NCI-H526 (cell line): ENCODE measurements around the gene NTM.

ENCODE experiments used
- DNase-seq, 2 experiments: peaks; one replicate each; lab custom pipeline; 2025; lab: John Stamatoyannopoulos, UW

The NTM gene

GRCh38 chr11:132075447-132075846 is 705.0 kb downstream of the NTM start:
- DNase-seq = no peak

DNA sequence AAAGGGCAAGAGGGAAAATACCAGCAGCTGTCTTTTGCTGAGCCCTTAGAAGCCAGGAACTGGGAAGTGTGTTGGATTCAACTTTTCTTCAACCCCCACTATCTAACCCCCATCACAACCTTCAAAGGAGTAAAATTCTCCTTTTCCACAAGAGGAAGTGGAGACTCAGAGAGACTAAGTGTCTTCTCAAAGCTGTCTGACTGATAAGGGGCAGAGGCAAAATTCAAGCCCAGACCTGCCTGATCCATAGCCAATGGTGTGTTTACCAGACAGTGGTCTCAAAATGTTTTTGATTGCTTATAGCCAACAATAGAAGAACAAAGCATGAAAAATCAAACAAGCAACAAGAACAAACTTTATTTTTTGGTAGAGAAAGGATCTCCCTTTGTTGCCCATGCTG is 707.0 kb downstream of the NTM start:
- no peak for DNase-seq

DNA sequence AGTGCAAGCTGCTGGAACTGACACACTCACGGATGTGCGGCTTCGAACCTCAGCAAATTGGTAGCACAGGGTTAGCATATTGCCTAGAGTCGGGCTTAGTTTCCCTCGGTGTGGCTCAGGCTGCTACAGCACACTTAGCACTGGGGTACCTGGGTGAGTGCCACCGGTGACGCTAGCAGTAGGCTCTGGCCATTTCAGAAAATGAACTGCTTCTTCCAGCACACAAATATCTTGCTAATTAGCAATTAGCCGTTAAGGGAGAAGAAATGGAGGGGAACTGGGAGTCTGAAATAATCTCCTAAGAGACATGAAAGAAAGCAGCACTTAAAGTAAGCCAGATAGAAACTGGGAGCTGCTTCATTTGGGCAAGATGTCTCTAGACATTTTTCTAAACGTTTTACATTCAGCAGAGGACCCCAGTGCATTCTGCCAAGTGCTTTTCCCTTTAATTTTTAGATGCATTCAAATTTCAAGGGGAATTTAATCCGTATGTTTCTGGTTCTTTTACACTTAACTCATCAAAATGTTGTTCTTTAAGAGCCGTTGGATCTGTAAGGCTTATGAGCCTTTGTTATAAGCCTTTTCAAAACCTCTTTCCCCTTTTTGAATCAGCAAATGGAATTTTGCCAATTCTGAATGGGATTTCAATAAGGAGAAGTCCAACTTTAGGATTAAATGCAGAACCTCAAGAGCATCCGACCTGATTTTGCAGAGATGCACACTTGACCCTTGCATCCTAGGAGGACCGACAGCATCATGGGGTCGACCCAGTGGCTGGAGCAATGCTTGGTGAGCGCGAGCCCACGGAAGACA is 708.1 kb downstream of the NTM start:
- no peak for DNase-seq

- no peak for DNase-seq
Measured at GRCh38 chr11:132080127-132080526, 709.7 kb downstream of the NTM start.

DNA sequence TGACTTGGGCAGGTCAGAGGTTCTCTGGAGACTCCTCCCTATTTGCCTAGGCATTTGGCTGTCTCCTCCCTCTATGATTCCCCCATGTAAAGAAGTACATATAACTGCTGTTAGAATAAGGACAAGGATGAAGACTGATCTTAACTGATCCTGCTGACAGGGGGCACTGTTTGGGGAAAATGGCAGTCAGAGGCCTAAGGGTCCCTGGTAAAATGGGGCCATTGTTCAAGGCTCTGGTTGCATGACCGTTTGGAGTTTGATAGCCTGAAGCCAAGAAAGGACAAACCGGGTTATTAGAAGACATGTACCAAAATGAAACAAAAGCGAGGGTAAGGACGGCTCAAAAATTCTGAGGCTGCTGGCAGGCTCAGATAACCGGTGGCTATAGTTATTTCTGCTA is 712.2 kb downstream of the NTM start:
- no peak for DNase-seq

GRCh38 chr11:132084433-132084832 is 714.0 kb downstream of the NTM start:
- no peak for DNase-seq

GRCh38 chr11:132087148-132087547 is 716.7 kb downstream of the NTM start:
- DNase-seq = no peak

GRCh38 chr11:132088551-132088950 is 718.1 kb downstream of the NTM start:
- DNase-seq = no peak

DNA sequence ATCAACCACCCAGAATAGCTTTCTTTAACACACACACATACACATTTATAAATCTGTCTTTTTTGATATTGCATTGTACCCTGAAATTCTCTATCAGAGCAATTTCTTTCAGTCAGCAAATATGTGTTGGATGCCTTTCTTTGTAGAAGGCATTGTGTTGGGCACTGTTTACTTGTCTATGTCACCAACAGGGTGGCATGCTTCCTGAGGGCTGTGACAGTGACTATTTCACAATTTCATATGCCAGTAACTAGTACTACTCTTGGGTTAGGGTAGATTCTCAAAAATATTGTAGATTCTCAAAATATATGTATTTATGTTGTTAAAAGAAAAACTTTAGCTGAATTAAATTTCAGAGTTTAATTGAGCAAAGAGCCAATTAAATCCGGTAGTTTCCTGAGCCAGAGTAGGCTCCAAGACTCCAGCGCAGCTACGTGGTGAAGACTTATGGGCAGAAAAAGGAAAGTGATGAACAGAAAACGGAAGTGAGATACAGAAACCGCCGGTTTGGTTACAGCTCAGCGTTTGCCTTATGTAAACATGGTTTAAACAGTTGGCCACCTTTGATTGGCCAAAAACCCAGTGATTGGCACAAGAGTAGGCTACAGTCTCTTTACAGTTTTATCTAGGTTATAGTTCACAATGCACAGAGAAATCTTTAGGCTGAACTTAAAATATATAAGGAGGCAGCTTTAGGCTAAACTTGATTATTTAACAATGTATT is 723.3 kb downstream of the NTM start:
- no peak for DNase-seq

DNA sequence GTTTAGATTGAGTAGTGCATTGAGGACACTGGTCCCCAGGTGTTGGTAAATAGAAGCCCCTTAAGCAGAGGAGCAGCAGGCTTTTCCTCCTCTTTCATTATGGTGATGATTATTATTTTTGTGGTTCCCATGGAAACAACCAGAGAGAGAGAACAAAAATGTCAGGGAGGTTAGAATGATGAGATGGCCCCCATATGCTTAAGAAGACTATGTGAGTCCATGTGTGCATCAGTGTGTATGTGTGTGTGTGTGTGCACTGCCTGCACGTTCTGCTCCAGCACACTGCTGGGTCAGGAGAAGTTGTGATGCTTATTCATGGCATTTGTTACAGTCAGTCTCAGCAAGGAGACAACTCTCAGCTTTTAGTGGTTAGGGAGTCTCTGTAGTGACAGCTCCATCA is 724.2 kb downstream of the NTM start:
- no peak for DNase-seq

- no peak for DNase-seq
Measured at GRCh38 chr11:132095230-132096131, 725.1 kb downstream of the NTM start.

DNA sequence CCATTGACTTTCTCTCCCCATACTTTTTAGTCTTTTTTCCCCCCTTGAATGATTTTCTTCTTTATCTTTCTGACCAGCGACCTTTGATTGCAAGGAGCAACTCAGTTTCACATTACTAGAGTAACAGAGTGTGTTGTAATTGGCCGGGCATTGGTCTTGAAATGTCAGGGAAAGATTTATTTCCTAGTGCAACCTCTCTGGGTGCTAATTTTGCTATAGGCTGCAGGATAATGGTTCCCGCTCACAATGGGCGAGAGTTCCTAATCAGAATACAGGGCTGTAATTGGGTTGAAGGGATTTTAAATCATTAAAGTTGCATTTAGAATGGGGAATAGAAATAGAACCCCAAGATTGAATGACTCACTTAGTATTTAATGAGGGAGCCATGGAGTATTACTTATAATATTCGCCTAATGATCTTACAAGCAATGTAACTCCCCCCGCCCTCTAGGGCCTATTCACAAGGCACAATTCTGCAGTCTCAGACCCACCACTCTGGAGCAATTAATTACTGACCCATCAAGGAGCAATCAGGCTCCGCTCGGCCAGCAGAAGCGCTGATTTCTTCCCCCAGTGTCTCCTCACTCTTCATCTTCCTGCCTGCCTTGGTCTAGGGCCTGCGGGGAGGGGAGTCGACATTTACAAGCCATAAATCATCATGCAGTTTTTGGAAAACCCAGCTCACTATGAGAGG is 725.9 kb downstream of the NTM start:
- DNase-seq = no peak

GRCh38 chr11:132099692-132100091 is 729.3 kb downstream of the NTM start:
- peak; percentile 11 to 56 for DNase-seq

GRCh38 chr11:132100583-132100982 is 730.2 kb downstream of the NTM start:
- DNase-seq = no peak

DNA sequence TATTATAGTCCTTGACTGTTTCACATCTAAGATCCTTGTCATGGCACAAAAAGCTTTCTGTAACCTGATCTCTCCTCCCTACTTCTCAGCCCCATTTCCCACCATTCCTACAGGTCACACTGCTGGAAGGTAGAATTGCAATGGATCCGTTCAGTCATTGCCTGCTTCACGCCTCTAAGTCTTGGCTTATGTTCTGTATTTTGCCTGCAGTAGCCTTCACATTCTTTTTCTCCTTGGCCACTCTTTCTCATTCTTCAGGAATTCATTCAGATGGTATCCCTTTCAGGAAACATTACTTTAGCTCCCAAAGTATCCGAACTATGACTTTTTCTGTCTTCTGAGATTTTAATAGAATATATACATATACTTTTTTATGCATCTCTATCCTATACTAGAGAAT is 731.5 kb downstream of the NTM start:
- no peak for DNase-seq

DNA sequence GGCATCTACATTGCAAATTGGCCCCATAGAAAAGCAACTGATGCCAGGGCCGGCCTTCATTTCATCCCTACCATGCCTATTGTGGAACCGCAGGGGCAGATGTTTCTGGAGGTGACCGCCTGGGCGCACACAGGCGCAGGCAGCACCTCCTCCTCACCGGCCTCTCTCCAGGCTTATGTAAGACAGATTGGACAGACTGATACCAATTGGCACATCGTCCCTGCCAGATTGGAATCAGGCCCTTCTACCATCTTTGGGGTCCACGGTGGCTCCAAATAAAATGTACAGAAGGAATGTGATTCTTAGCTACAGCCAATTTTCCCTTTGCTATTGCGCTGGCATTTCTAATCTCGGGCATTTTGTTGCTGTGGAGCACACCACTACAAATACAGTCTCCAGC is 732.6 kb downstream of the NTM start:
- no peak for DNase-seq

GRCh38 chr11:132106096-132106982 is 735.9 kb downstream of the NTM start:
- DNase-seq = no peak

DNA sequence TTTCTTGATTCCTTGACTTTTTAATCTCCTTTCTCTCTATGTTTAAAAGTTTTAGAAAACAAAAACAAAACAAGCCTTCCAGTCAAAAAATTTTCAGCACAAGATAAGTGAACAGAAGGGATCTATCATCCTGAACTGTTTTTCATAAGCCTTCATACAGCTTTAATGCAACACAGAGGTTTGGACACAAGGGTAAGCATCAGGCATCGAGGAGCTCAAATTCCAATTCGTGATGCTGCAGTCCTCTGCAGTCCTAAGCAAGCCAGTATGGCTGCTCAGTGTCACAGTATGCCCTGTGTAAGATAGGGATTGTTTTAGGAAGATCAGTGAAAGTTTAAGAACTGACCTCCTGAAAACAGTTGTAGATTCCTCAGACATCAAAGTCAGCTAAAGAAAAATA is 740.9 kb downstream of the NTM start:
- no peak for DNase-seq

DNA sequence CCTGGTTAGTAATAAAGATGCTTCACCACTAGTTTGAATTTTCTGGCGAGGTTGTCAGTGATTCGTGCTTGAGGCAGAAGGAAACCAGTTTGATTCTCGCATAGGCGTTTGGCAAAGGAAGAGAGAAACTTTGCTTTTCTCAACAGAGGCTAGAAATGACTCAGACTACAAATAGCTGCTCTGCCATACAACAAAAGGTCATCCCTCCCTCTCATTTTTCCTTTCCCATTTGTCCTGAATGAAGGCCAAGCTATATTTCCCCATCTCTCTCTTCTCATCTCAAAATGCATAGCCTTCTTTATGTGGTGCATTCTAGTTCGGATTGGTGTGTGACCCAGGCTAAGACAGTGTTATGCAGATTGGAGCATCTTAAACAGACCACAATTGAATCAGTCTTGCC is 741.4 kb downstream of the NTM start:
- no peak for DNase-seq

DNA sequence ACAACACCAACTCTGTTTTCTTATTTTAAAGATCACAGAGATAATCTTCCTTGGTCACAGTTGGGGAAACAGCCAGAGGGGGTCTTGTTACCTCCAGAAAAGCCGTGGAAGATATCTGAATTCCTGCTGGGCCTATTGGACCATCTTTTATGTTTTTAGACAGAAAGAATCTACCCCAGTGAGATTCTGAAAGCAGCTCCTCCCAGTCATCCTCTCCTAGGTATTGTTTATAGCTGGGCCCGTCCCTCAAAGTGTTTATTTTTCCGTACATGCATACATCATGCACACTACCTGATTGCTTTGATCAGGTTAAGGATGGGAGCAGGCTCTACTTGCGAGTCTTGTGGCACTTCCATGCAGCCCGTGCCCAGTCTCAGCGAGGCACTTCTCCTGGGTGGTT is 742.4 kb downstream of the NTM start:
- DNase-seq = no peak

GRCh38 chr11:132114185-132114584 is 743.8 kb downstream of the NTM start:
- peak; percentile 19 to 71 for DNase-seq
